K562 (cell line): ENCODE data around the gene CDK5RAP3. TPM values are rescaled to one million over a fixed set of nuclear protein-coding genes. Genes with fewer than 3 reads are reported as not detected.

ENCODE experiments used
- CEBPG ChIP-seq, 3 experiments: fragments of 200-800 bp in 1 of 3; sonication (Bioruptor generic) in 1 of 3; sonication (generic) in 1 of 3; formaldehyde crosslinking in 1 of 3; IDR thresholded peaks in 2 of 3; conservative IDR thresholded peaks in 1 of 3; 2 replicates each; pipeline versions ENCODE4 v1.6.1 to v1.8.0; 2016 to 2022; ENCODE audit warnings: missing compliant biosample characterization in 2 of 3, missing genetic modification characterization in 2 of 3, mild to moderate bottlenecking in 1 of 3, missing genetic modification reagents in 1 of 3
- MAFK ChIP-seq: IDR thresholded peaks from 2 replicates; pipeline ENCODE4 v1.6.1; 2011; ENCODE audit warnings: low read length, improper control_type of control experiment
- NR2C1 ChIP-seq, 2 experiments: fragments of 450-650 bp; IDR thresholded peaks; 2 replicates each; pipeline ENCODE4 v1.6.1; 2017; ENCODE audit warnings: mild to moderate bottlenecking in 2 of 2, antibody characterized with exemption in 1 of 2, inconsistent platforms in 1 of 2, missing compliant biosample characterization in 1 of 2, missing genetic modification characterization in 1 of 2
- RERE ChIP-seq: sonication (generic); formaldehyde crosslinking; IDR thresholded peaks from 2 replicates; pipeline ENCODE4 v1.8.0; 2023; ENCODE audit warnings: missing genetic modification reagents, mild to moderate bottlenecking, borderline replicate concordance
- ZNF766 ChIP-seq: fragments of 200-800 bp; sonication (Bioruptor generic); conservative IDR thresholded peaks from 2 replicates; pipeline ENCODE4 v1.6.1; 2016; ENCODE audit warnings: missing genetic modification characterization, missing compliant biosample characterization
- polyA plus RNA-seq, 8 experiments: library from polyadenylated mRNA; depleted of rRNA in 4 of 8; stranded (reverse) in 5 of 8; unstranded in 3 of 8; fragments of >200 nt; fragmentation: Nextera tagmentation in 2 of 8; fragmentation: Illumina TruSeq in 1 of 8; extraction: Ambion mirVana in 2 of 8; extraction: Trizol in 1 of 8; gene quantifications; 2 replicates each; pipeline versions ENCODE4 v1.2.1 to v1.2.3, GENCODE V29; 2011 to 2014; ENCODE audit warnings: inconsistent platforms in 1 of 8, missing spikeins in 1 of 8
- total RNA-seq, 7 experiments: library from RNA; depleted of rRNA in 6 of 7; stranded (reverse); fragments of >200 nt in 6 of 7; fragmentation: Illumina TruSeq in 2 of 7; extraction: Trizol in 2 of 7; gene quantifications; 2 replicates each; pipeline versions ENCODE4 v1.2.1 to v1.2.3, GENCODE V29; 2011 to 2021; ENCODE audit warnings: low replicate concordance in 1 of 7

Gene CDK5RAP3
- total and polyA plus RNA-seq, 9 of the 15 experiments (the other 6 are each of a cell fraction or from before 2014, with no cell fraction given) = 44.2 to 202 (median 91.5) TPM

- TF ChIP-seq NR2C1 (IDR thresholded peaks at IDR 0.05) (no peak), NR2C1 (tag; IDR thresholded peaks at IDR 0.05) (no peak), ZNF766 (no peak), RERE (CRISPR knock-in tag) (no peak), CEBPG (CRISPR knock-in tag; IDR thresholded peaks at IDR 0.05) (no peak), CEBPG (tag; conservative IDR thresholded peaks at IDR 0.05 in 1 of 2, IDR thresholded peaks at IDR 0.05 in 1 of 2) (no peak), MAFK (no peak)
Observed at GRCh38 chr17:47950448-47950847, 20.5 kb upstream of the CDK5RAP3 start (continued).
